AG04450 (cell line): ENCODE results near the gene TAS2R39. TPM values are rescaled to one million over a fixed set of nuclear protein-coding genes. Genes with fewer than 3 reads are reported as not detected.

ENCODE experiments used
- CTCF ChIA-PET: fragments of 300-600, 350-600 bp; formaldehyde crosslinking; extraction: SDS; loops from one replicate; lab custom pipeline; 2022; ENCODE audit warnings: antibody characterized with exemption, inconsistent platforms; lab: Charles Lee
- POLR2A ChIA-PET: fragments of 350-600 bp; formaldehyde crosslinking; extraction: SDS; loops from one replicate; lab custom pipeline; 2021; ENCODE audit warnings: antibody characterized with exemption, inconsistent platforms; lab: Yijun Ruan, JAX
- DNase-seq: peaks from one replicate; pipeline ENCODE4 v3.0.0-alpha.2; 2011; ENCODE audit warnings: low read depth, low spot score
- H3K27ac ChIP-seq: one replicate; pipeline ENCODE4 v1.5.1; 2012; ENCODE audit warnings: low read depth, low read length, control low read depth
- H3K27me3 ChIP-seq: one replicate; pipeline ENCODE4 v1.6.0; 2012; ENCODE audit warnings: low read length; ENCODE audit not compliant: control insufficient read depth, insufficient read depth
- H3K4me3 ChIP-seq: 2 replicates; pipeline ENCODE4 v1.5.1; 2011; ENCODE audit warnings: mild to moderate bottlenecking, low read depth, low read length, control low read depth
- H3K9me3 ChIP-seq: 2 replicates; pipeline ENCODE4 v1.5.1; 2012; ENCODE audit warnings: low read length; ENCODE audit not compliant: control insufficient read depth, insufficient read depth
- polyA plus RNA-seq: library from polyadenylated mRNA; depleted of rRNA; stranded (reverse); fragments of >200 nt; gene quantifications from 2 replicates; pipeline ENCODE4 v1.2.3, GENCODE V29; 2011; rRNA removed
- small RNA-seq: library from RNA; depleted of rRNA; stranded (forward); fragments of <200 nt; gene quantifications from one replicate; pipeline ENCODE3, GENCODE V24; 2012; ENCODE audit warnings: low read depth; ENCODE audit not compliant: insufficient read length
- TF ChIP-seq, protein P1 (sequence below): IDR thresholded peaks from 2 replicates; pipeline ENCODE4 v1.5.1; 2011; ENCODE audit warnings: low read depth, low read length, control low read depth, inconsistent platforms

TAS2R39 gene
- polyA plus RNA-seq, 1 experiment: not detected

DNA sequence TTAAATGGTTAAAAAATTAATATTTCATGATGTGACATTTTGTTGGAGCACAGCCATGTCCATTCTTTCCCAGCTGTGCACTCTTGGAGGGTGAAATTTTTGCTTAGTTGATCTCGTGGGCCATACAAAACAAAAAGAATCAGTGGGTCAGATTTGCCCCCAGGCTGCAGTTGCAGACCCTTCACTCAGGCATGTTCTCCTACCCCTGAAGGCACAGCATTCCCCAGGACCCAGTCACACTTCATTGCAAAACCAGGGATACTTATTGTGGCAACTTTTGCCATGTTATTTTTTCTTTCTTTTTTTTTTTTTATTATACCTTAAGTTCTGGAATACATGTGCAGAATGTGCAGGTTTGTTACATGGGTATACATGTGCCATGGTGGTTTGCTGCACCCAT lies 44.6 kb downstream of the TAS2R39 start:
- CTCF ChIA-PET: interaction anchor here (1.0 to 3.5 kb wide), 4 partner anchors 10 to 13 kb away, joined by 3 to 28 read pairs (median 16); no protein-coding TSS in a partner anchor
- TF ChIP-seq, protein P1, sequence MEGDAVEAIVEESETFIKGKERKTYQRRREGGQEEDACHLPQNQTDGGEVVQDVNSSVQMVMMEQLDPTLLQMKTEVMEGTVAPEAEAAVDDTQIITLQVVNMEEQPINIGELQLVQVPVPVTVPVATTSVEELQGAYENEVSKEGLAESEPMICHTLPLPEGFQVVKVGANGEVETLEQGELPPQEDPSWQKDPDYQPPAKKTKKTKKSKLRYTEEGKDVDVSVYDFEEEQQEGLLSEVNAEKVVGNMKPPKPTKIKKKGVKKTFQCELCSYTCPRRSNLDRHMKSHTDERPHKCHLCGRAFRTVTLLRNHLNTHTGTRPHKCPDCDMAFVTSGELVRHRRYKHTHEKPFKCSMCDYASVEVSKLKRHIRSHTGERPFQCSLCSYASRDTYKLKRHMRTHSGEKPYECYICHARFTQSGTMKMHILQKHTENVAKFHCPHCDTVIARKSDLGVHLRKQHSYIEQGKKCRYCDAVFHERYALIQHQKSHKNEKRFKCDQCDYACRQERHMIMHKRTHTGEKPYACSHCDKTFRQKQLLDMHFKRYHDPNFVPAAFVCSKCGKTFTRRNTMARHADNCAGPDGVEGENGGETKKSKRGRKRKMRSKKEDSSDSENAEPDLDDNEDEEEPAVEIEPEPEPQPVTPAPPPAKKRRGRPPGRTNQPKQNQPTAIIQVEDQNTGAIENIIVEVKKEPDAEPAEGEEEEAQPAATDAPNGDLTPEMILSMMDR: no peak
- Histone ChIP-seq H3K4me3 (no peak overlapping the region), H3K27me3 (peaks cover 4% of the 10 kb centered on the region), H3K9me3 (no peaks in the 10 kb centered on the region; the same call in 1 of the 2 replicates), H3K27ac (no peak overlapping the region)
- POLR2A ChIA-PET: no interaction called here
- DNase-seq: no peak

DNA sequence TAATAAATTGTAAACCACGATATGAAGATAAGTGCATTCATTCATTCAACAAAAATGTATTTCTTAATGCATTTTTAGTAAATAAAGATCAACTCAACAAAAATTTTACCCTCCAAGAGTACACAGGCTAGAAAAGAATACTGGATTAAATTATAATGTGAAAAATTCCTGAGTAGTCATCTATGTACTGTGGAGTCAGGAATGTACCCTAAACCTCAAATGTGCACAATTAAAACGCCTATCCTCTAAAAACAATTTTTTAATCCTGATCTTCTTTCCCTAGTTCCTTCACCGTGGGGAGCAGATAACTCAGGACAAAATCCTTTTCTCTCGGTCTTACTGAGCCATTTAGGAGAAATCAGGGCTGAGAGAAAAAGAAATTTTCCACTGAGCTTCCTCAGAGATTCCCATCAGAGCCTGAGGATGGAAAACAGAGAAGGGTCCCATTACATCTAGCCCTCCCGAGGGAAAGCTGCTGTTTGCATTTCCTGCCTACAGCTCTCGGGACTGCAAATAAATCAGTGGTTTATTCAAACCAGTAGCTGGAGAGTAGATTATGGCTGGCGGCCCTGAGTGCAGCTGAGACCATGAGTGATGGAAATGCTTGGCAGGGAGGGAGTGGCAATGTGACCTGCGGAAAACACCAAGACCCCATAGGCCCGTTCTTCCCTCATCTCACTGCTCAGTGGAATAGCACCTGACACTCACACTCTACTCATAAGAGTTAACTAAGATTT lies 46.0 kb downstream of the TAS2R39 start:
- no peak overlapping the region for H3K27ac ChIP-seq
- CTCF ChIA-PET: interaction anchor here (1.0 to 3.5 kb wide), 4 partner anchors 8 to 226 kb away, joined by 3 to 28 read pairs (median 12); no protein-coding TSS in a partner anchor
- no peak overlapping the region for H3K4me3 ChIP-seq
- POLR2A ChIA-PET: no interaction called here
- peaks cover 2% of the 10 kb centered on the region for H3K27me3 ChIP-seq
- DNase-seq: no peak
- no peaks in the 10 kb centered on the region; the same call in 1 of the 2 replicates for H3K9me3 ChIP-seq
- TF ChIP-seq, protein P1: no peak

DNA sequence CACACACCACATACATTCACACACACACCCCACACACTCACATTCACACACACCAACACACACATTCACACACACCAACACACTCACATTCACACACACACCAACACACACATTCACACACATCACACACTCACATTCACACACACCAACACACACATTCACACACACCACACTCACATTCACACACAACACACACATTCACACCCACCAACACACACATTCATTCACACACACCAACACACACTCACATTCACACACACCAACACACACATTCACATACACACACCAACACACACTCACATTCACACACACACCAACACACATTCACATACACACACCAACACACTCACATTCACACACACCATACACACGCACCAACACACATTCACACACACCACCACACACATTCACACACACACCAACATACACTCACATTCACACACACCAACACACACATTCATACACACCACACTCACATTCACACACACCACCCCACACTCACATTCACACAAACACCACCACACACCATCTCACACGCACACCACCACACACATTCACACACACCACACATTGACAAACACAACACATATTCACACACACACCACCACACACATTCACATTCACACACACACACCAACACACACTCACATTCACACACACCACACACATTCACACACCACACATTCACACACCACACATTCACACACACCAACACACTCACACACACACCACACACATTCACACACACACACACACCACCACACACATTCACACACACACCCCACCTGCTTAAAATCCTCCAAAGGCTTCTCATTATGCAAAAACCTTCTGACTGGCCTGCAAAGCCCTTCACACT lies 47.6 kb downstream of the TAS2R39 start:
- Histone ChIP-seq H3K27me3 (peaks cover 2% of the 10 kb centered on the region), H3K9me3 (no peaks in the 10 kb centered on the region; the same call in 1 of the 2 replicates), H3K27ac (no peak overlapping the region), H3K4me3 (no peak overlapping the region)
- POLR2A ChIA-PET: no interaction called here
- CTCF ChIA-PET: interaction anchor here (1.2 to 3.5 kb wide), 4 partner anchors 9 to 228 kb away, joined by 3 to 28 read pairs (median 17); no protein-coding TSS in a partner anchor
- DNase-seq: no peak
- TF ChIP-seq, protein P1: no peak

Small RNA genes within 50 kb of the gene (small RNA-seq; reads per million reads assigned to genes)
- not detected for gene AC073342.3

Other genes starting within 250 kb of the TAS2R39 start
- not detected in 2 replicates for gene TRPV5, start 249.7 kb upstream of the TAS2R39 start, polyA plus RNA-seq
- gene LLCFC1, start 243.9 kb upstream of the TAS2R39 start, polyA plus RNA-seq: not detected in 2 replicates
- 0.06 and 0.09 TPM in 2 replicates for gene KEL, start 221.1 kb upstream of the TAS2R39 start, polyA plus RNA-seq
- not detected in 2 replicates for gene OR9A2, start 156.3 kb upstream of the TAS2R39 start, polyA plus RNA-seq
- gene OR6V1, start 131.1 kb upstream of the TAS2R39 start, polyA plus RNA-seq: not detected in 2 replicates
- not detected in 2 replicates for gene PIP, start 51.3 kb upstream of the TAS2R39 start, polyA plus RNA-seq
- gene TAS2R40, start 38.6 kb downstream of the TAS2R39 start, polyA plus RNA-seq: not detected in 2 replicates
- 100 and 116 TPM in 2 replicates for gene GSTK1, start 80.0 kb downstream of the TAS2R39 start, polyA plus RNA-seq
- gene TMEM139, start 101.5 kb downstream of the TAS2R39 start, polyA plus RNA-seq: not detected in 2 replicates
- 18.6 and 21.8 TPM in 2 replicates for gene CASP2, start 104.9 kb downstream of the TAS2R39 start, polyA plus RNA-seq
- gene CLCN1, start 132.7 kb downstream of the TAS2R39 start, polyA plus RNA-seq: not detected in 2 replicates
- 3.1 and 4.2 TPM in 2 replicates for gene FAM131B, start 179.3 kb downstream of the TAS2R39 start, polyA plus RNA-seq
- 32.6 and 76.4 TPM in 2 replicates for gene ZYX, start 197.9 kb downstream of the TAS2R39 start, polyA plus RNA-seq
- 0.09 TPM in 1 of 2 replicates, not detected in the other for gene EPHA1, start 225.4 kb downstream of the TAS2R39 start, polyA plus RNA-seq